Measurements from ENCODE around the gene HOXA5.

The HOXA5 gene

DNA sequence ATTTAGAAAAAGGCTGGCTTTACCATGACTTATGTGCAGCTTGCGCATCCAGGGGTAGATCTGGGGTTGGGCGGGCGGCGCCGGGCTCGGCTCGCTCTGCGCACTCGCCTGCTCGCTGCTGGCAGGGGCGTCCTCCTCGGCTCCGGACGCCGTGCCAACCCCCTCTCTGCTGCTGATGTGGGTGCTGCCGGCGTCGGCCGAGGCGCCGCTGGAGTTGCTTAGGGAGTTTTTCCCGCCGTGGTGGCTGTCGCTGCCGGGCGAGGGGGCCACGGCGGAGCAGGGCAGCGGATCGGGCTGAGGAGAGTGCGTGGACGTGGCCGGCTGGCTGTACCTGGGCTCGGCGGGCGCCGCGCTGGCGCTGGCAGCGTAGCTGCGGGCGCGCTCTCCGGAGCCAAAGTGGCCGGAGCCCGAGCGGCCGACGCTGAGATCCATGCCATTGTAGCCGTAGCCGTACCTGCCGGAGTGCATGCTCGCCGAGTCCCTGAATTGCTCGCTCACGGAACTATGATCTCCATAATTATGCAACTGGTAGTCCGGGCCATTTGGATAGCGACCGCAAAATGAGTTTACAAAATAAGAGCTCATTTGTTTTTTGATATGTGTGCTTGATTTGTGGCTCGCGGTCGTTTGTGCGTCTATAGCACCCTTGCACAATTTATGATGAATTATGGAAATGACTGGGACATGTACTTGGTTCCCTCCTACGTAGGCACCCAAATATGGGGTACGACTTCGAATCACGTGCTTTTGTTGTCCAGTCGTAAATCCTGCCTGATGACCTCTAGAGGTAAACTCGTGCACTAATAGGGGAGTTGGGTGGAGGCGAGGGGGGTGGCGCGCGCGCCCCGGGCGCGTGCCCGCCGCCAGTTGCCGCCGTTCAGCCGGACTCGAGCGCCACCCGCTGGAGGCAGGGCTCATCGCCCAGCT is at the start of gene HOXA5:
Gene HOXA5, minus strand, starts transcription at position 659 of the 927 bp plus-strand sequence. Its CDS starts 74 bp downstream, at position 585.
- no peak for DNase-seq (ENCODE audit: low read depth in 2 of 2)

DNA sequence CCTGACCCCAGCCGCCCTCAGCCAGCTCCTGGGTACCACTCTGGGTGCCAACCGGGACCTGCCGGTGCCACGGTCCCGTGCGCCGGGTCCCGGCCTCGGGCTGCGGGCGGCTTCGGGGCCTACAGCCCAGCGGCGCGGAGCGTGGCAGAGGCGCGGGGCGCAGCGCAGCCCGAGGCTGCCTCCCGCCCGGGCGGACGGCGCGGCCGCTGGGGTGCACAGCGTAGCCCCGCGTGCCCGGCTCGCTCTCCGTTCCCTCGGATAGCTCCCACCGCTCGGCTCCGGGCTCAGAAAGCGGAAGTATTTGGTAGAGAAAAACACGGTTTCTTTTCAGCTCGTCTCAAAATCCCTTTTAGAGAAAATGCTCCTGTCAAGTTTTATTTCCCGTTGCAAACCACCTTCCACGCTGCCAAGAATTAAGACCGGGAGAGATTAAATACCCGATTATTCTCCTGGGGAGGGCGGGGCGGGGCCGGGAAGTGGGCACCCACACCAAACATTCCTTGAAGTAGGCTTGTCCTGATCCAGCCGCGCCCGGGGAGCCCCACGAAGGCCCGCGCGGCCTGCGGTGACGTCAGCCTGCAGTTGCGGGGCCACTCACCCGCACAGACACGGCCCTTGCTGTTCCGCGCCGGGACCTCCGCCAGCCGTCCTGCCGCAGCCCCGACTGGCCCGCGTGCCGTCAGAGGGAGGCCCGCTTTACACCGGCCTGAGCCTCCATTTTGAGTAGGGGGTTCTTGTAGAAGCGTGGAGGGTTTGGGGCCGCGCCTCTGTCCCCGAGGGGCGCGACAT is 49.3 kb upstream of the HOXA5 start:
- DNase-seq (ENCODE audit: low read depth in 2 of 2), result no peak

DNA sequence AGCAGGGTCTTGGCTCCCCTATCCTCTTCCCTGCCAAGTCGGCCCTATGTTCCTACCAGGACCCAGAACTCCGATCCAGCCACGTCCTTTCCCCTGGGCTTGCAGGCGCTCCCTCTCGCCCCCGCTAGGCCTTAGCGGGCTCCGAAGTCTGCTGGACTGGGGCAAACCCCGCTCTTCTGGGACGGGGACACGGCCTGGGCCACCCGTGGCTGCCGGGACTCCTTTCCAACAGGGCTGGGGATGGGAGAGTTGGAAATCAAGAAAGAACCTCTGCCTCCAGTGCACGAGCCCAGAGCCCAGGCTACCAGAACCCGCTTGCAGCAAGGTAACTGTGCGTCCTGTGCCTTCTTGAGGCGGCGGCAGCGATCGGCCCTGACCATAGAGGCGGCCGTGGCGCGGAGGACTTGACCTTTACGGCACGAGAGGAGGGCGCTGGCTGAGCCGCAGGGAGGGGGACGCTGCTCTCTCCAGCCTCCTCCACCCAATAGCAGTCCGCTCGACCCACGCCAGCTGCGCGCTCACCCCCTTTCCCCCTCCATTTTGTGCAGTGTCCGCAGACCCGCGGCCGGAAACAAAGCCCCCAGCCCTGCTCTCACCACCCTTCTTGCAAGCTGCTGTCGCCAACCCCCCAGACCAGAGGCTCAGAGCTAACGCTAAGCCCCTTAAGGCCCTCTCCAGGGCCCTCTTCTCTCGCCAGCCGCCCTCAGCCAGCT is 48.5 kb upstream of the HOXA5 start:
- DNase-seq (ENCODE audit: low read depth in 2 of 2), result no peak

DNA sequence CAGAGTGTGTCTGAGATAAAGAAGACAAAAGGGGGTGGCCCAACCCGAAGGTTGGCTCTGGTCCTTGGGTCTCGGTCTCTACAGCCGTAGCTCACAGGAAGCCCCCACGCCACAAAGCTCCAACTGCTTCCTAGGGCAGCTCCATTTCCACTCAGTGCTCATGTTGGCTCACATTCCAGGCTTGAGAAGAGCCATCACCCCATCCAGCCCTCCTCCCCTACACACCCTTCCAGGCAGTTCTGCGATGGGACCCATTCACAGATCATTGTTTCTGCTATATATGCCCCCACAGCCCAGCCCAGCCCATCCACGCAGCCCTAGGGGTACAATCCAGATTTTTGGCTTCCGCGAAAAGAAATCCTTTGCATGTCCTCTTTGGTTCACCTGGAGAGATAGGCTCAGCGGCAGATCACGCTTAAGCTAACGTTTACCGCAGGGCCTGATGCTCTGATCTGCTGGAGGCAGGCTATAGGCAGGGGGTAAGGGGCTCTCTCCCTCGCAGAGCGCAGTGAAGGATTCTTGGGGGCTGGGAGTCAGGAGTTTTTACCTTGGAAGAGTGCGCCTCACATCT is 47.8 kb upstream of the HOXA5 start:
- DNase-seq (ENCODE audit: low read depth in 2 of 2), result no peak

DNA sequence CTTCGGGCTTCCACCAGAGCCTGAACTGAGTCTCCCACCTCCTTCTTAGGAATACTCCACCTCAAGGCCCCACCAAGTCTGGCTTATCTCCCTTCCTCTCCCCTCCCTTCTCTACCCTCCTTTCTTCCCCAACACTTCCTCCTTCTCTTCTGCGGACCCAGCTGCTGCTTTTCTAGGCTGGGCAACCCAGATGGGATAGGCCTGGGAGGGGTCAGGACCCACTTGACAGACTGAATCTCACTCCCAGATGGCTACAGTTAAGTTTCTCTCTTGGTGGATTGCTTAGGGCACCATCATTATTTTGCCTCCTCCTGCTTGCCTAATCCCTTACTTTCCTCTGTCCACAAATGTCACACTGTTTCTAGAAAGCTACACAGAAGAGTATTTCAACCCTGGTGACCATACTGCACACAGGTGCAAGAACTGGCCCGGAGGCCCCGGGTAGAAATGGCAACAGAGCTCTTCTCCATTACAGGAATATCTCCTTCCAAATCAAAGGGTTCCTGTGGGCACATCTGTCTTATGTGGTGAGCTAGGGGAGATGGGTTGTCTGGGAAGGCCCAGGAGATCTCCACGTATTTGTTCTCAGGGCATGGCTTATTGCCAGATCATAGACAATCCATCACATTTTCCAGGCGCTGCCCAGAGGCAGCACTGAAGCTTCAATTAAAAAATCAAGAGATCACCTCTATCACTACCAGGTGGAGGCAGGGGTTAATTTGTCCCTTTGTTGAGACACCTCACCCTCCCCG is 46.7 kb upstream of the HOXA5 start:
- DNase-seq (ENCODE audit: low read depth in 2 of 2), result no peak

DNA sequence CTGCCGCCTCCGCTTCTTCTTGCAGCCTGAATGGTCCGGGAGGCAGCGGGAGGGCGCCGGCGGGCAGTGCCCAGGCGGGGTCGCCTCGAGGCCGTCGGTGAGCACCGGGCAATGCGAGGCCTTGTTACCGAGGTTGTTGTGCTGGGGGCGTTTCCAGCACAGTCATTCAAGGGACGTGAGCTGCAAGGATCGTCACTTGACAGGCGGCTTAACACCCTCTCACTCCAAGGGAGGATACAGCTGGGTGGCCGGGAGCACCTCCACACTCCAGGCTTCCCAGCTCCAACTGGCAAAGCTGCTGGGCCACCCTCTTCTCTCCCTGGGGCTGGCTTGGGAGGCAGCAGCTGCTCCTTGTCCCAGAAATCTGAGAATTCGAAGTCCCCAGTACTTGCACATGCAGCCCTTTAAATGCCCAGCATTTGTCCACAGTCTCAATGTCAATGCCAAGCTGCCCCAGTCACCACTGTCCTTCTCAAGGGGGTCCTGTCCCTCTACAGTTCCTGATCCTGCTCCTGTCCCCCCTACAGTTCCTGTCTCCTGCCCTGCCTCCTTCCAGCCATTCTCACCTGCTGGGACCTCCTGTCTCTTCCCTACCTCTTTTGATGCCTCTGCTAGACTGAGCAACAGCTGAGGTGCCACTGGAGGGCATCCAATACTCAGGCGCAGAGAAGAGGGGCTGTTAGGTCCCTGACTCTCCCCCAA is 46.0 kb upstream of the HOXA5 start:
- no peak for DNase-seq (ENCODE audit: low read depth in 2 of 2)

DNA sequence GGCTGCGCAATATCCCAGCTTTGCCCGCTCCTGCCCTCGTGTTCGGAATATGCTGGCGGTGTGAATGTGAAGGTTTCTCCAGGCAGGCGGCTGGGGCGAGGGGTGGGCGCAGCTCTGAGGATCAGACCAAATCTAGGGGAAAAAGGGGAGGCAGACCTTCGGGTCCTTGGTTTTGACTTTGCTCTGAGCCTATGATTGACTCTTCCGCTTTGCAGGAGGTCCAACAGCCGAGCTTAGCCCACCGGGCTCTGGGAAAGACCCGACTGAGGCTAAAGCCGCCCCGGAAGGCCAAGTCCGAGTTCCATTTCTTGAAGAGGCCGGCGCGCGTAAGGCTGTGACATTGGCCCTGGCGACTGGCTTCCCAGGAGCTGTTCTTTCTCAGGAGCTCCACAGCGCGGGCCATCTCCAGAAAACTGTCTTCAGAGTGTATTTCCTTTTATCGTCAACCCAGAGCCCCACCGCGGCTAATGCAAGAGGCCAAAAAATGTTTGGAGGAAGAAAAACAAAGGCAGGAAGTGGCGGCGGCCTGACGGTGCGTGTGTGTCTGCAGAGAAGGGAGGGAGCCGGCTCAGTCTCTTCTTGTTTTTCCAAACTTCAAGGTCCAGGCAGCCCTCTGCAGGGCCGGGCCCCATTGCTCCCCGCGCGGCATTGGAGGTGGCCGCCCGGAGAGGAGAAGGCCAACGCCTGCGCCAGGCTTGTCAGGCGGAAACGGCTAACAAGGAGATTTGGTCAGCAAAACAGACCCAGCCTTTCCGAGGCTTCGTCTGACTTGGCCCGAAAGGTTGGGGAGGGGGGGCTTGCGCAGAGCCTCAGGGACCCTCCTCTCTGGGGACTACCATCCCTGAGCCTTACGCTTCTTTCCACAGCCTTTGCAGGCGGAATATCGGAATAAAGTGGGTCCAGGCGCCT is 45.2 kb upstream of the HOXA5 start:
- no peak for DNase-seq (ENCODE audit: low read depth in 2 of 2)

DNA sequence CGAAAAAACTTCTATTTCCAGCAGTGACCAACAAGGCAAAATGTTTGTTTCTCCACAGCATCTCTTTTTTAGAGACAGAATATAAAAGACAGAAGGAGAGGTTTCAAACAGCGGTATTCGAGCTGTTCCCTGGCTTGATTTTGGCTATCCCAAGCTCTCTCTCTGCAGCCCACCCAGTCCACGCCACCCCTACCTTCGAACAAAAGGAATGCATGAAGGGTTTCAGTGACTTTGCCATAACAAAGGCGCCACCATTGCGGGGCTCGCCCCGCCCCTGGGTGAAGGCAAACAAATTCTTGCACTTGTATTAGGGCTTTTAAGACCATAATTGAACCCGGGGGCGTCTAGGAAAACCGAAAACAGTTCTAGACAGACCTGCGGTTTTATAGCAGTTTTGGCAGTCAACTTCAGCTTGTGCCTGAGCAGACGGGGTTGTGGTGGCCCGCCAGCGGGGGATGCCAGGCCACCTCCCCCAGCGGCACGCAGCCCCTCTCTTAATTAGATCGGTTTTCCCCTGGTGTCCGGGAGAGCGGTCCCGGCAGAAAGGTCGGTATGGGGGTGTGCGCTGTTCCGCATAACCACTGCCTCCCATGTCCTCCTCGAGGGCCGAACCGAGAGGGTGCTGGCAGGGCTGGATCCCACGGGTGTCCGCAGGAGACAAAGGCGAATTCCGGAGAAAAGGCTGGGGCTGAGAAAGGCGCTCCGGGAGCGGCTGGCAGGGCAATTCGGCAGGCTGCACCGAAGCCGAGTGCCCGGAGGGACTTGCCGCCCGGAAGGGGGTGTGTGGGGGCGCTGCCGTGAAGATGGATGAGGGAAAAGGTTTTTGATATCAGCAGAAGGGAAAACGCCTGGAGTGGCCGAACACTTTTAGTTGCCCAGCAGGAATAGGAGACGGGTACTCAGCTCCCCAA is 44.2 kb upstream of the HOXA5 start:
- DNase-seq (ENCODE audit: low read depth in 2 of 2), result no peak

DNA sequence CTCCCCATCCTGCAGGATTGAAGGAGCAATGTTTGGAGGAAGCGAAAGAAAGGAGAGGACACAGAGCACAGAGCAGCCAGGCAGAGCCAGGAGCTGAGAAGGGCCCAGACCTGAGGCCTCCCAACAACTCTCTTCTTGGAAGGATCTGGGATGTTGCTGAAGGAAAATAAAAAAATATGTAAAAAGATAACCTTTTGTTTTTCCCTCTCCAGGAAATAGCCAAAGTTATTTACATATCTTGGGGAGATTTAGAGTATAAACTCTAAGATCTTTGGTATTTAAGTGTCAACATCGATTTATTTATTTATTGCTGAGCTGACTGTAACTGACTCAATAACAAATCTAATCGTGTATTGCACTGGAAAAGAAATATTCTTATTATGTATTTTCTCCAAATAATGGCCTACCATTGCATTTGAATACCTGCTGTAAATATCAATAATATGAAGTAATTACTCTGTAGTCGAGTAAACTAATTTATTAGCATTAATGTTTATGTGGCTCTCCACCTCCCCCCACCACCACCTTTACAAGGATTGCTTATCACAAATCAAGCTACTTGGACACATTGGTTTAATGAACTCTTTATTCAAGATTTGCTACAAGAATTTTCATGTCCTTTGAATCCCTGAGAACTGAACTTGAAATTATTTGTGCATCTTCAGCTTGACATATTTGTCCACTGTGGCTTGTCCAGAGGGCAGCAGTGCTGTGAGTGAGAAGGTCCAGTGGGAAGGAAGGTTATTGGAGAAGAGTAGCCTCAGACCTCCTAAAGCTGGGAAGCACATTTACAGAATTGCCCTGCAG is 43.4 kb upstream of the HOXA5 start:
- no peak for DNase-seq (ENCODE audit: low read depth in 2 of 2)

DNA sequence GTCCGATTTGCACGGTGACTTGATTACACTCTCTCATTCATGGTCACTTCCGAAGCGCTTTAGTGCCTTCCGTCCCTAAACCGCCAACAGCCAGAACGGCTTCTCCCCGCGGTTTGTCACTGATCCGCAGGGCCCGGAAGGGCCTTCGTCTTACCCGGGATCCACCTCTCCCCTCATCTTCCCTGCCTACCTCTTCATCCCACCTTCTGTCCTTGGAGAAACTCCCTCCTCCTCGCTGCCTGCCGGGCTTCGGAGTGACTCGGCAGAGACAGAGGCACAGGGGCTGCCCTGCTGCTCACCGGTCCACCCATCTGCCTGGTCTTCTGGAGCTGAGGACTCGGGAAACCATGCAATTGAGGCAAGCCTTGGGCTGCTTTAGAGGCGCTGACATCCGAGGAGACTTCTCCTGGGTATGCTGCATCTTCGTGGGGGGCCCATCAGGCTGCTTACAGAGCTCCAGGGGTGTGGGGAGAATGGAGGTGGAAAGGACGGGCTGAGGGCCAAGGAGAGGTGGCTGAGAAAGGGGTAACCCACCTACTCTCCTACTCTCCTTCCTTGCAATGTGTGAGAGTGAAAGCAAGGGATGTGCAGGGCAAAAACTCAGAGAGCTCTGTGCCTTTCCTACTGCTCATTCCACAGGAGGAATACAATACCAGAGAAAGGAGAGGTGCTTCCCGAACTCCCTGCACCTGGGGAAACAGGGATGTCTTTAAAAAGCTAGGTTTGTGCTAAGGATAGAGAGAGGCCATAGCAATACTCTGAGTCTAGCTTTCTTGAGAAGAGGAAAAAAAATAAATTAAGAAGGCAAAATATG is 42.6 kb upstream of the HOXA5 start:
- no peak for DNase-seq (ENCODE audit: low read depth in 2 of 2)

DNA sequence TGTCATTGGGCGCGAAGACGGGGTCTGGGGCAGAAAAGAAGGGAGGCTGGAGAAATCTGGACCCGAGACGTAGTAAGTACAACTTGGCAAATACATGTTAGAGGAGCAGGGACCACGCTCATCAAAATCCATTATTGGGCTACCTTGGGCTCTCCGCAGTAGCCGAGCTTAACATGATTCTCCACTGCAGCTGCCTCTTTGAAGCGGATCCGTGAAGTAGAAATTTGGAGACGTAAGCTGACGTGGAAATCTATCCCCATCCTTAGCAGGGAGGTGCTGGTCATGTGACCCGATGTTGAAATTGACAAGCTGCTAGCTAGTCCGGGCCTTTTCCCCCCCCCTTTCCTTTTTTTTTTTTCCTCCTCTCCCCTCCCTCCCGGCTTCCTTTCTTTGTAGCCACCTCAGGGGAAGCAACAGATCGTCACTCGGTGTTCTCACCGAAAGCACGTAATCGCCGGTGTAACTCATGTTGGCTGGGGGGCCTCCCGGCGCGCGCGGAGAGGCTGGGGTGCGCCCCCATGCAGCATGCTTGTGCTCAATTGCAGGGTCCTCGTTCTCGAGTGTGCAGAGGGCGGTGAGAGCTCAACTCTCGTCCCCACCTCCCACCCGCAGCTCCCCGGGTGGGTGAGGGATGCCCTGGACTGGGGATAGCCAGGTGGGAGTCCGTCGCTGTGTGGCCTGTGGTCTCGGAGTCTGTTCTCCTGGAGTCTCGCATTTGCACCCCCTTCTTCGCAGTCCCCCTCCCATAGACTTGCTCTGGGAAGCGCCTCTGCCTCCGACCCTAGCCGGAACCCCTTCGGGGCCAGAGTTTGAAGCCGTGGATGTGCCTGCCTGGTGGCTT is 41.8 kb upstream of the HOXA5 start, which contains the start of gene HOXA11:
Gene HOXA11, minus strand, starts transcription at position 220 of the 841 bp plus-strand sequence. Its CDS starts 88 bp downstream, at position 132.
- DNase-seq (ENCODE audit: low read depth in 2 of 2), result no peak

DNA sequence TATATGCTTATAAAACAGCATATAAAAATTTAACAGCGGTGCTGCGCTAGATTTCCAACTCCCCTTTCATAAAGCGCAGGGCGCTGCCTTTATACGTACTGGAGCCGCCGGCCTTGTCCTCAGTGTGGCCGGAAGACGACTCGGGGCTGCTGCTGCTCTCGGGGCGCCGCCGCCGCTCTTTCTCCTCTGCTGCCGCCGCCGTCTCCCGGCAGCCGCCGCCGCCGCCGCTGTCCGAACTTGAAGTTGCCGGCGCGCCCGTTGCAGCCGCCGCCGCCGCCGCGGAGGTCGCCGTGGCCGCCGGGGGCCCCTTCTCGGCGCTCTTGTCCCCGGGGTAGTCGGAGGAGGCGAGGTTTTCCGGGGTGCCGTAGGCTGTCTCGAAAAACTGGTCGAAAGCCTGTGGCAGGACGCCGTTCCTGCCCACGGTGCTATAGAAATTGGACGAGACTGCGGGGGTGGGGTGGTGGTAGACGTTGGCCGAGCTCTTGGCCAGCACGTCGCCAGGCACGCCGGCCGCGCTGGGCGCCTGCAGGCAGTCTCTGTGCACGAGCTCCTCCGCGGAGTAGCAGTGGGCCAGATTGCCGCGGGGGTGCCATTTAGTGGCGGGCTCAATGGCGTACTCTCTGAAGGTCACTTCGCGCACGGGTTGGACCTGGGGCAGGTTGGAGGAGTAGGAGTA is 41.0 kb upstream of the HOXA5 start:
- no peak for DNase-seq (ENCODE audit: low read depth in 2 of 2)

DNA sequence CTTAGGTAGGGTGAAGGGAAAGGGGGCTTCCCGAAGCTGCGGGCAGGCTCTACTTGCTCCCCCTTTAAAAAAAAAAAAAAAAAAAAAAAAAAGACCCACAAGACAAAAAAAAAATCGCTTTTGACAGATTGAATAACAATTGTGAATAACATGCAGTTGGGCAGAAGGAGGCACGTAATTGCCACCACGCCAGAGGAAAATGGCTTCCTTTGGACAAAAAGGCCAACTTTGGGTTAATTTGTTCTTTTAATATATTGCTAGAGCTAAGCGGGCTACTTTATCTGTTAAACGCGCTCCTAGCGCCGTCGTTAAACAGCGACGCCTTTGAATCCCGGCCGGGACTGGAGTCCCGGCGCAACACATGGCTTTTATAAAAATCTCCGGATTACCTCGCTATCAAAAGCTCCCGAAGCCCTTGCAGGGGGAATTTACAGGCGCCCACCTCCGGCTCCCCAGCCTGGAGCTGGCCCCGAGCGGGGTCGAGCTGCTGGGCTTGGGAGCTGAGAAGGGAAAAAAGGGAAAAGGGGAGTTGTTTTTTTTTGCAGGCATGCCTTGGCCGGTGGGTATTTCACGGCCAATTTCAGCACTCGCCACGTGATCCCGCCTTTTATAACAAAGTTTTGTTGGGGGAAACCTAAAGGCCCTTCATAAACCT is 40.3 kb upstream of the HOXA5 start:
- no peak for DNase-seq (ENCODE audit: low read depth in 2 of 2)
